SK-N-SH treated with all-trans-retinoic acid at 6 μM for 48 hours (cell line): ENCODE results near the gene ZNF175.

ENCODE experiments used
- CREB5 ChIP-seq: fragments of 250-450 bp; sonication (Bioruptor Pico); IDR thresholded peaks from 2 replicates; pipeline ENCODE4 v1.5.1; 2020; ENCODE audit warnings: low read depth, mild to moderate bottlenecking, moderate library complexity
- SNAI2 ChIP-seq: fragments of 250-450 bp; sonication (Bioruptor Pico); IDR thresholded peaks from 2 replicates; pipeline ENCODE4 v1.5.0; 2020; ENCODE audit warnings: mild to moderate bottlenecking, moderate library complexity
- ZFP3 ChIP-seq: fragments of 250-450 bp; sonication (Bioruptor Pico); IDR thresholded peaks from 2 replicates; pipeline ENCODE4 v1.5.0; 2020; ENCODE audit warnings: mild to moderate bottlenecking, moderate library complexity
- ZFP30 ChIP-seq: fragments of 450-650 bp; formaldehyde crosslinking; IDR thresholded peaks from 2 replicates; pipeline ENCODE4 v1.5.0; 2022; ENCODE audit warnings: mild to moderate bottlenecking, moderate library complexity
- TF ChIP-seq, protein P1 (sequence below): fragments of 250-450 bp; sonication (Bioruptor Pico); IDR thresholded peaks from 2 replicates; pipeline ENCODE4 v1.8.0; 2021; ENCODE audit warnings: low read depth, mild to moderate bottlenecking, moderate library complexity, borderline replicate concordance
- TF ChIP-seq, protein P2 (sequence below): fragments of 250-450 bp; sonication (Bioruptor Pico); IDR thresholded peaks from 2 replicates; pipeline ENCODE4 v1.8.0; 2020; ENCODE audit warnings: mild to moderate bottlenecking, moderate library complexity, borderline replicate concordance
- TF ChIP-seq, protein P3 (sequence below): fragments of 250-450 bp; sonication (Bioruptor Pico); IDR thresholded peaks from 2 replicates; pipeline ENCODE4 v1.5.0; 2020; ENCODE audit warnings: mild to moderate bottlenecking, moderate library complexity

GRCh38 chr19:51542699-51543098 is 28.4 kb upstream of the ZNF175 start:
- no peak for TF ChIP-seq ZFP3
- no peak for TF ChIP-seq SNAI2 (CRISPR knock-in tag)
- TF ChIP-seq, protein P1, sequence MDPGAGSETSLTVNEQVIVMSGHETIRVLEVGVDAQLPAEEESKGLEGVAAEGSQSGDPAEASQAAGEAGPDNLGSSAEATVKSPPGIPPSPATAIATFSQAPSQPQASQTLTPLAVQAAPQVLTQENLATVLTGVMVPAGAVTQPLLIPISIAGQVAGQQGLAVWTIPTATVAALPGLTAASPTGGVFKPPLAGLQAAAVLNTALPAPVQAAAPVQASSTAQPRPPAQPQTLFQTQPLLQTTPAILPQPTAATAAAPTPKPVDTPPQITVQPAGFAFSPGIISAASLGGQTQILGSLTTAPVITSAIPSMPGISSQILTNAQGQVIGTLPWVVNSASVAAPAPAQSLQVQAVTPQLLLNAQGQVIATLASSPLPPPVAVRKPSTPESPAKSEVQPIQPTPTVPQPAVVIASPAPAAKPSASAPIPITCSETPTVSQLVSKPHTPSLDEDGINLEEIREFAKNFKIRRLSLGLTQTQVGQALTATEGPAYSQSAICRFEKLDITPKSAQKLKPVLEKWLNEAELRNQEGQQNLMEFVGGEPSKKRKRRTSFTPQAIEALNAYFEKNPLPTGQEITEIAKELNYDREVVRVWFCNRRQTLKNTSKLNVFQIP (CRISPR knock-in tag), result no peak
- no peak for TF ChIP-seq ZFP30 (CRISPR knock-in tag)
- no peak for TF ChIP-seq CREB5 (CRISPR knock-in tag)
- TF ChIP-seq, protein P2, sequence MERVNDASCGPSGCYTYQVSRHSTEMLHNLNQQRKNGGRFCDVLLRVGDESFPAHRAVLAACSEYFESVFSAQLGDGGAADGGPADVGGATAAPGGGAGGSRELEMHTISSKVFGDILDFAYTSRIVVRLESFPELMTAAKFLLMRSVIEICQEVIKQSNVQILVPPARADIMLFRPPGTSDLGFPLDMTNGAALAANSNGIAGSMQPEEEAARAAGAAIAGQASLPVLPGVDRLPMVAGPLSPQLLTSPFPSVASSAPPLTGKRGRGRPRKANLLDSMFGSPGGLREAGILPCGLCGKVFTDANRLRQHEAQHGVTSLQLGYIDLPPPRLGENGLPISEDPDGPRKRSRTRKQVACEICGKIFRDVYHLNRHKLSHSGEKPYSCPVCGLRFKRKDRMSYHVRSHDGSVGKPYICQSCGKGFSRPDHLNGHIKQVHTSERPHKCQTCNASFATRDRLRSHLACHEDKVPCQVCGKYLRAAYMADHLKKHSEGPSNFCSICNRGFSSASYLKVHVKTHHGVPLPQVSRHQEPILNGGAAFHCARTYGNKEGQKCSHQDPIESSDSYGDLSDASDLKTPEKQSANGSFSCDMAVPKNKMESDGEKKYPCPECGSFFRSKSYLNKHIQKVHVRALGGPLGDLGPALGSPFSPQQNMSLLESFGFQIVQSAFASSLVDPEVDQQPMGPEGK (CRISPR knock-in tag), result no peak
- TF ChIP-seq, protein P3, sequence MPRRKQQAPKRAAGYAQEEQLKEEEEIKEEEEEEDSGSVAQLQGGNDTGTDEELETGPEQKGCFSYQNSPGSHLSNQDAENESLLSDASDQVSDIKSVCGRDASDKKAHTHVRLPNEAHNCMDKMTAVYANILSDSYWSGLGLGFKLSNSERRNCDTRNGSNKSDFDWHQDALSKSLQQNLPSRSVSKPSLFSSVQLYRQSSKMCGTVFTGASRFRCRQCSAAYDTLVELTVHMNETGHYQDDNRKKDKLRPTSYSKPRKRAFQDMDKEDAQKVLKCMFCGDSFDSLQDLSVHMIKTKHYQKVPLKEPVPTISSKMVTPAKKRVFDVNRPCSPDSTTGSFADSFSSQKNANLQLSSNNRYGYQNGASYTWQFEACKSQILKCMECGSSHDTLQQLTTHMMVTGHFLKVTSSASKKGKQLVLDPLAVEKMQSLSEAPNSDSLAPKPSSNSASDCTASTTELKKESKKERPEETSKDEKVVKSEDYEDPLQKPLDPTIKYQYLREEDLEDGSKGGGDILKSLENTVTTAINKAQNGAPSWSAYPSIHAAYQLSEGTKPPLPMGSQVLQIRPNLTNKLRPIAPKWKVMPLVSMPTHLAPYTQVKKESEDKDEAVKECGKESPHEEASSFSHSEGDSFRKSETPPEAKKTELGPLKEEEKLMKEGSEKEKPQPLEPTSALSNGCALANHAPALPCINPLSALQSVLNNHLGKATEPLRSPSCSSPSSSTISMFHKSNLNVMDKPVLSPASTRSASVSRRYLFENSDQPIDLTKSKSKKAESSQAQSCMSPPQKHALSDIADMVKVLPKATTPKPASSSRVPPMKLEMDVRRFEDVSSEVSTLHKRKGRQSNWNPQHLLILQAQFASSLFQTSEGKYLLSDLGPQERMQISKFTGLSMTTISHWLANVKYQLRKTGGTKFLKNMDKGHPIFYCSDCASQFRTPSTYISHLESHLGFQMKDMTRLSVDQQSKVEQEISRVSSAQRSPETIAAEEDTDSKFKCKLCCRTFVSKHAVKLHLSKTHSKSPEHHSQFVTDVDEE (CRISPR knock-in tag), result no peak
